Neutrophil (primary cell): ENCODE measurements around the gene ETFA.

Source experiments
- H3K27ac ChIP-seq: fragments of 200-600 bp; sonication (generic); 2 replicates; pipeline ENCODE4 v1.5.1; 2016; ENCODE audit warnings: mild to moderate bottlenecking, moderate library complexity
- H3K27me3 ChIP-seq: fragments of 200-600 bp; sonication (generic); 2 replicates; pipeline ENCODE4 v1.6.0; 2016; ENCODE audit warnings: mild to moderate bottlenecking
- H3K36me3 ChIP-seq: fragments of 200-600 bp; sonication (generic); 2 replicates; pipeline ENCODE4 v1.5.1; 2017
- H3K4me1 ChIP-seq, 2 experiments: fragments of 200-600 bp in 1 of 2; sonication (generic) in 1 of 2; 1 replicate in 1 of 2; 2 replicates in 1 of 2; pipeline versions ENCODE4 v1.5.1 to v1.6.1; 2013 to 2016; ENCODE audit warnings: low read depth in 1 of 2, low read length in 1 of 2, mild to moderate bottlenecking in 1 of 2, moderate library complexity in 1 of 2; ENCODE audit not compliant: control insufficient read depth in 1 of 2, insufficient read depth in 1 of 2
- H3K4me3 ChIP-seq, 2 experiments: fragments of 200-600 bp in 1 of 2; sonication (generic) in 1 of 2; 1 replicate in 1 of 2; 2 replicates in 1 of 2; pipeline ENCODE4 v1.5.1; 2013 to 2016; ENCODE audit warnings: low read depth in 1 of 2, low read length in 1 of 2, mild to moderate bottlenecking in 1 of 2, moderate library complexity in 1 of 2
- H3K9me3 ChIP-seq: fragments of 200-600 bp; sonication (generic); 2 replicates; pipeline ENCODE4 v1.5.1; 2016
- CTCF ChIP-seq: fragments of 200-600 bp; sonication (generic); IDR thresholded peaks from 2 replicates; pipeline ENCODE4 v1.5.1; 2016; ENCODE audit warnings: antibody characterized with exemption

ETFA gene

GRCh38 chr15:76184650-76185035 lies 126.6 kb downstream of the ETFA start:
- Histone ChIP-seq H3K9me3 (no peaks in the 10 kb centered on the region), H3K36me3 (no peaks in the 10 kb centered on the region), H3K27me3 (peaks cover 19% of the 10 kb centered on the region), H3K4me3 (no peak overlapping the region), H3K4me1 (no peaks in the 10 kb centered on the region), H3K27ac (no peak overlapping the region)
- no peak for TF ChIP-seq CTCF

- no peak for TF ChIP-seq CTCF
- no peaks in the 10 kb centered on the region for H3K9me3 ChIP-seq
Measured at GRCh38 chr15:76183930-76184649, 127.2 kb downstream of the ETFA start.

GRCh38 chr15:76181705-76182107 lies 129.6 kb downstream of the ETFA start:
- H3K27ac ChIP-seq, result no peak overlapping the region
- H3K27me3 ChIP-seq, result peaks cover 21% of the 10 kb centered on the region
- H3K9me3 ChIP-seq, result no peaks in the 10 kb centered on the region
- no peak for TF ChIP-seq CTCF
- no peaks in the 10 kb centered on the region for H3K36me3 ChIP-seq
- no peak overlapping the region for H3K4me3 ChIP-seq
- H3K4me1 ChIP-seq, result no peaks in the 10 kb centered on the region

More at GRCh38 chr15:76183930-76184649, 127.2 kb downstream of the ETFA start:
- H3K4me3 ChIP-seq, result no peak overlapping the region
- H3K36me3 ChIP-seq, result no peaks in the 10 kb centered on the region
- no peak overlapping the region for H3K27ac ChIP-seq
- peaks cover 14% of the 10 kb centered on the region for H3K27me3 ChIP-seq
- H3K4me1 ChIP-seq, result no peaks in the 10 kb centered on the region

- H3K27ac ChIP-seq, result no peak overlapping the region
- no peaks in the 10 kb centered on the region for H3K4me1 ChIP-seq
- H3K4me3 ChIP-seq, result no peak overlapping the region
- peaks cover 21% of the 10 kb centered on the region for H3K27me3 ChIP-seq
- no peaks in the 10 kb centered on the region for H3K36me3 ChIP-seq
- no peaks in the 10 kb centered on the region for H3K9me3 ChIP-seq
- no peak for TF ChIP-seq CTCF
Measured at GRCh38 chr15:76180321-76180720, 130.9 kb downstream of the ETFA start.

GRCh38 chr15:76179023-76179422 lies 132.2 kb downstream of the ETFA start:
- H3K27ac ChIP-seq, result no peak overlapping the region
- no peak overlapping the region for H3K4me3 ChIP-seq
- no peaks in the 10 kb centered on the region for H3K36me3 ChIP-seq
- no peaks in the 10 kb centered on the region for H3K4me1 ChIP-seq
- H3K27me3 ChIP-seq, result peaks cover 21% of the 10 kb centered on the region
- H3K9me3 ChIP-seq, result no peaks in the 10 kb centered on the region
- no peak for TF ChIP-seq CTCF
